ENCODE data around the gene TCP11L2. TPM values are rescaled to one million over a fixed set of nuclear protein-coding genes. Genes with fewer than 3 reads are reported as not detected.
"Not testable (repeated sequence)": the region's sequence is repeated elsewhere in the genome, so short reads cannot be mapped to it uniquely, and the experiment has no call there.

The TCP11L2 gene
- total RNA-seq, 1 donor from 2014 or later: 21.7 TPM

DNA sequence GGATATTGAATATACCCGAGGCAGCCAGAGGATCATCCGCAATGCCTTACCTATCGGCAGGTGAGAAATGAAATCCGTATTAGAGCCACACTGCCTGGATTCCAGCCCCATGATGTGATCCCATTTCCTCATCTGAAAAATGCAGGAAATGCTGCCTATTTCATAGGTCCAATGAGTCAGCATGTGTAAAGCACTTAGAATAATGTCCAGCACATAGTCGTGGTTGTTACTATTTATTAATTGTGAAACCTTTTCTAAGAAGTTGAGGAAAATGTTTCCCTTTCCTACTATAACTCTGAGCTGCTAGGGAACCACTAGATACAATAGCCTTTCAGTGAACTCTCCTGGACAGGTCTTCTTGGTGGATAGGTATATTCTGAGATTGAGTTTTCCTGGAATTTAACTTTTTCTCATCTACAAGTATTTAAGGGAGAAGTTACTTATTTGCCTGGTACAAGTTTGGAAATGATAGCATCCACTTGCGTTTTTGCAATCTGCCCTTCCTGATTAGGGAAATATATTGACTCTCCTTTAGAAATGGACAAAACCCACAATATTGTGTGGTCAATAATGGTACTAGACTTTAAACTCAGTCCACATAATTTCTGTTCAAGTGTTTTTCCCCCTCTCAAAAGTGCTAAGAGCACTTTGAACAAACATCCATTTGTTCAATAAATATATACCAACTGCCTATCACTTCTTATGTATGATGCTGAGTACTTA lies 67.3 kb downstream of the TCP11L2 start:
- Mint-ChIP-seq H3K36me3 (peaks cover 32% of the 10 kb centered on the region), H3K27me3 (ENCODE audit: low read depth) (no peaks in the 10 kb centered on the region), H3K27ac (no peak overlapping the region), H3K9me3 (peaks cover 12% of the 10 kb centered on the region), H3K4me1 (no peaks in the 10 kb centered on the region), H3K4me3 (no peak overlapping the region)
- DNase-seq (ENCODE audit: low spot score in 2 of 2, unreplicated experiment in 2 of 2): no peak
- TF ChIP-seq, protein P1, sequence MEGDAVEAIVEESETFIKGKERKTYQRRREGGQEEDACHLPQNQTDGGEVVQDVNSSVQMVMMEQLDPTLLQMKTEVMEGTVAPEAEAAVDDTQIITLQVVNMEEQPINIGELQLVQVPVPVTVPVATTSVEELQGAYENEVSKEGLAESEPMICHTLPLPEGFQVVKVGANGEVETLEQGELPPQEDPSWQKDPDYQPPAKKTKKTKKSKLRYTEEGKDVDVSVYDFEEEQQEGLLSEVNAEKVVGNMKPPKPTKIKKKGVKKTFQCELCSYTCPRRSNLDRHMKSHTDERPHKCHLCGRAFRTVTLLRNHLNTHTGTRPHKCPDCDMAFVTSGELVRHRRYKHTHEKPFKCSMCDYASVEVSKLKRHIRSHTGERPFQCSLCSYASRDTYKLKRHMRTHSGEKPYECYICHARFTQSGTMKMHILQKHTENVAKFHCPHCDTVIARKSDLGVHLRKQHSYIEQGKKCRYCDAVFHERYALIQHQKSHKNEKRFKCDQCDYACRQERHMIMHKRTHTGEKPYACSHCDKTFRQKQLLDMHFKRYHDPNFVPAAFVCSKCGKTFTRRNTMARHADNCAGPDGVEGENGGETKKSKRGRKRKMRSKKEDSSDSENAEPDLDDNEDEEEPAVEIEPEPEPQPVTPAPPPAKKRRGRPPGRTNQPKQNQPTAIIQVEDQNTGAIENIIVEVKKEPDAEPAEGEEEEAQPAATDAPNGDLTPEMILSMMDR (IDR thresholded peaks at IDR 0.05; ENCODE audit: unreplicated experiment): no peak

- Mint-ChIP-seq H3K9me3 (peaks cover 24% of the 10 kb centered on the region), H3K4me3 (no peak overlapping the region), H3K36me3 (peaks cover 54% of the 10 kb centered on the region), H3K4me1 (no peaks in the 10 kb centered on the region), H3K27me3 (ENCODE audit: low read depth) (no peaks in the 10 kb centered on the region), H3K27ac (no peak overlapping the region)
- TF ChIP-seq, protein P1 (IDR thresholded peaks at IDR 0.05; ENCODE audit: unreplicated experiment): no peak
- DNase-seq (ENCODE audit: low spot score in 2 of 2, unreplicated experiment in 2 of 2): no peak
Observed at GRCh38 chr12:106378788-106379187, 76.3 kb downstream of the TCP11L2 start.

DNA sequence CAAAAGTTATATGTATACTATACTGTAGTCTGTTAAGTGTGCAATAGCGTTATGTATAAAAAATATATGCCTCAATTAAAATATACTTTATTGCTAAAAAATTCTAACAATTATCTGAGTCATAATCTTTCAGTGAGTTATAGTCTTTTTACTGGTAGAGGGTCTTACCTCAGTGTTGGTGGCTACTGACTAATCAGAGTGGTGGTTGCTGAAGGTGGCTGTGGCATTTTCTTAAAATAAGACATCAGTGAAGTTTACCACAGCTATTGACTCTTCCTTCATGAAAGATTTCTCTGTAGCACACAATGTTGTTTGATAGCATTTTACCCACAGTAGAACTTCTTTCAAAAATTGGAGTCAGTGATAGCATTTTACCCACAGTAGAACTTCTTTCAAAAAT lies 78.4 kb downstream of the TCP11L2 start:
- H3K27me3 Mint-ChIP-seq (ENCODE audit: low read depth): no peaks in the 10 kb centered on the region
- peaks cover 44% of the 10 kb centered on the region for H3K36me3 Mint-ChIP-seq
- peaks cover 24% of the 10 kb centered on the region for H3K9me3 Mint-ChIP-seq
- H3K27ac Mint-ChIP-seq: no peak overlapping the region
- no peak overlapping the region for H3K4me3 Mint-ChIP-seq
- H3K4me1 Mint-ChIP-seq: no peaks in the 10 kb centered on the region
- DNase-seq (ENCODE audit: low spot score in 2 of 2, unreplicated experiment in 2 of 2): no peak
- TF ChIP-seq, protein P1 (IDR thresholded peaks at IDR 0.05; ENCODE audit: unreplicated experiment): no peak

- Mint-ChIP-seq H3K36me3 (peaks cover 38% of the 10 kb centered on the region), H3K9me3 (peaks cover 24% of the 10 kb centered on the region)
- H3K4me3 Mint-ChIP-seq; H3K27me3 Mint-ChIP-seq (ENCODE audit: low read depth); H3K27ac Mint-ChIP-seq; H3K4me1 Mint-ChIP-seq; DNase-seq (ENCODE audit: low spot score in 2 of 2, unreplicated experiment in 2 of 2): not testable (repeated sequence)
Observed at GRCh38 chr12:106381866-106382265, 79.3 kb downstream of the TCP11L2 start.

DNA sequence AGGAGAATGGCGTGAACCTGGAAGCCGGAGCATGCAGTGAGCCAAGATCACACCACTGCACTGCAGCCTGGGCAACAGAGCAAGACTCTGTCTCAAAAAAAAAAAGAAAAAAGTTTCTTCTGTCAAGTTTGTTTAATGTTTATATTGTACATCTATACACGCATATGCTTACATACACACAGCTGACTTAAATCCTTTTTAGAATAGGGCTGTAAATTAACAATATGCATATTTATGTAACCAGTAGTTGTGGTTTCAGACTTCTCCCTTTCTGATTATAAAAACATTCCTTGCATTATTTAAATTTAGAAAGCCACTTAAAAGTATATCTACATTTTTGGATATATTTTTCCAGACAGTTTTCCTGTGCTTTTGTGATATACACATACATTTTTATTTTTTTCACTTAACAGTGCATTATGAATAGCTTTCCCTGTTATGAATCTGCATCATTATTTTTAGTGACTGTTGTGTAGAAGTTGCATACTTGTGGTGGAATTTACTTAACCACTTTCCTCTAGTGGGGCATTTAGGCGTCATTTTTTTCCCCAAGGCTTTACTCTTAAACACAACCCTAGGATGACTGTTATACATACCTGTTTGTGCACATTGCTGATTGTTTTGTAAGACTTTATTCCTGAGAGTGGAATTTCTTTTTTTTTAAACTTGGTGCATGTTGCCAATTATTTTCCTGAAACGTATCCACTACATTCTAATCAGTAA lies 84.4 kb downstream of the TCP11L2 start:
- H3K27ac Mint-ChIP-seq: no peak overlapping the region
- TF ChIP-seq, protein P1 (IDR thresholded peaks at IDR 0.05; ENCODE audit: unreplicated experiment): no peak
- no peak for DNase-seq (ENCODE audit: low spot score in 2 of 2, unreplicated experiment in 2 of 2)
- H3K4me1 Mint-ChIP-seq: no peaks in the 10 kb centered on the region
- no peaks in the 10 kb centered on the region for H3K27me3 Mint-ChIP-seq (ENCODE audit: low read depth)
- peaks cover 22% of the 10 kb centered on the region for H3K36me3 Mint-ChIP-seq
- H3K9me3 Mint-ChIP-seq: peaks cover 14% of the 10 kb centered on the region
- H3K4me3 Mint-ChIP-seq: no peak overlapping the region

- TF ChIP-seq, protein P1 (IDR thresholded peaks at IDR 0.05; ENCODE audit: unreplicated experiment): no peak
- no peak for DNase-seq (ENCODE audit: low spot score in 2 of 2, unreplicated experiment in 2 of 2)
- H3K27me3 Mint-ChIP-seq (ENCODE audit: low read depth): no peaks in the 10 kb centered on the region
Observed at GRCh38 chr12:106387848-106388377, 85.4 kb downstream of the TCP11L2 start.

More at GRCh38 chr12:106387848-106388377, 85.4 kb downstream of the TCP11L2 start:
- H3K27ac Mint-ChIP-seq: no peak overlapping the region
- peaks cover 5% of the 10 kb centered on the region for H3K9me3 Mint-ChIP-seq
- H3K4me3 Mint-ChIP-seq: no peak overlapping the region
- no peaks in the 10 kb centered on the region for H3K4me1 Mint-ChIP-seq
- H3K36me3 Mint-ChIP-seq: peaks cover 14% of the 10 kb centered on the region

Measured in mesothelial cell of epicardium (in vitro differentiated cells).